Parathyroid adenoma (tissue), 2 donors: ENCODE data around the gene ECD.

Experiments
- H2AFZ ChIP-seq: fragments of 300-600 bp; sonication (generic); one replicate; pipeline ENCODE4 v1.7.0; 2017; ENCODE audit warnings: antibody characterized with exemption, mild to moderate bottlenecking
- H3K27ac ChIP-seq: fragments of 300-600 bp; sonication (generic); one replicate; pipeline ENCODE4 v1.7.0; 2017
- H3K27me3 ChIP-seq: fragments of 300-600 bp; sonication (generic); one replicate; pipeline ENCODE4 v1.7.0; 2017; ENCODE audit warnings: low read length; ENCODE audit not compliant: control insufficient read depth, insufficient read depth
- H3K36me3 ChIP-seq: fragments of 300-600 bp; sonication (generic); one replicate; pipeline ENCODE4 v1.7.0; 2017; ENCODE audit warnings: low read length; ENCODE audit not compliant: control insufficient read depth, insufficient read depth
- H3K4me1 ChIP-seq: fragments of 300-600 bp; sonication (generic); one replicate; pipeline ENCODE4 v1.7.0; 2017; ENCODE audit warnings: control low read depth
- H3K4me2 ChIP-seq: fragments of 300-600 bp; sonication (generic); one replicate; pipeline ENCODE4 v1.7.0; 2017; ENCODE audit warnings: low read length
- H3K4me3 ChIP-seq: fragments of 300-600 bp; sonication (generic); one replicate; pipeline ENCODE4 v1.7.0; 2017; ENCODE audit warnings: low read depth, low read length
- H3K79me2 ChIP-seq: fragments of 300-600 bp; sonication (generic); one replicate; pipeline ENCODE4 v1.7.0; 2017; ENCODE audit warnings: control low read depth
- H3K9ac ChIP-seq: fragments of 300-600 bp; sonication (generic); one replicate; pipeline ENCODE4 v1.7.0; 2017; ENCODE audit warnings: mild to moderate bottlenecking
- H3K9me3 ChIP-seq: fragments of 300-600 bp; sonication (generic); one replicate; pipeline ENCODE4 v1.7.0; 2017; ENCODE audit warnings: low read length; ENCODE audit not compliant: control insufficient read depth
- CTCF ChIP-seq: fragments of 300-600 bp; sonication (generic); IDR thresholded peaks from one replicate; pipeline ENCODE4 v1.7.0; 2017; ENCODE audit warnings: antibody characterized with exemption, mild to moderate bottlenecking
- donor health status: primary hyperparathyroidism.

The ECD gene

GRCh38 chr10:73209705-73210104 lies 41.9 kb upstream of the ECD start:
- no peak overlapping the region for H3K27ac ChIP-seq
- TF ChIP-seq CTCF: no peak

DNA sequence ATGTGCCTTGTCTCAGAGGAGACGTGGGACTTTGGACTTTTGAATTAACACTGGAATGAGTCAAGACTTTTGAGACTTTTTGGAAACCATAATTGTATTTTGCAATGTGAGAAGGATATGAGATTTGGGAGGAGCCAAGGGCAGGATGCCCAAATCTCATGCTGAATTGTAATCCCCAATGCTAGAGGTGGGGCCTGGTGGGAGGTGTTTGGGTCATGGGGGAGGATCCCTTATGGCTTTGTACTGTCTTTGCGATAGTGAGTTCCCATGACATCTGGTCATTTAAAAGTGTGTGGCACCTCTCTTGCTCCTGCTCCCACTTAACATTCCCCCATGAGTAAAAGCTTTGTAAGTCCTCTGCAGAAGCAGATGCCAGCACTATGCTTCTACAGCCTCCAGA lies 40.1 kb upstream of the ECD start:
- H3K4me3 ChIP-seq: no peak overlapping the region

More at GRCh38 chr10:73209705-73210104, 41.9 kb upstream of the ECD start:
- no peaks in the 10 kb centered on the region for H3K36me3 ChIP-seq
- H3K4me3 ChIP-seq: no peak overlapping the region
- H3K9me3 ChIP-seq: no peaks in the 10 kb centered on the region
- H3K4me1 ChIP-seq: no peaks in the 10 kb centered on the region
- no peak overlapping the region for H3K4me2 ChIP-seq
- H3K27me3 ChIP-seq: no peaks in the 10 kb centered on the region
- no peaks in the 10 kb centered on the region for H3K79me2 ChIP-seq
- H2AFZ ChIP-seq: no peak overlapping the region
- H3K9ac ChIP-seq: no peak overlapping the region

DNA sequence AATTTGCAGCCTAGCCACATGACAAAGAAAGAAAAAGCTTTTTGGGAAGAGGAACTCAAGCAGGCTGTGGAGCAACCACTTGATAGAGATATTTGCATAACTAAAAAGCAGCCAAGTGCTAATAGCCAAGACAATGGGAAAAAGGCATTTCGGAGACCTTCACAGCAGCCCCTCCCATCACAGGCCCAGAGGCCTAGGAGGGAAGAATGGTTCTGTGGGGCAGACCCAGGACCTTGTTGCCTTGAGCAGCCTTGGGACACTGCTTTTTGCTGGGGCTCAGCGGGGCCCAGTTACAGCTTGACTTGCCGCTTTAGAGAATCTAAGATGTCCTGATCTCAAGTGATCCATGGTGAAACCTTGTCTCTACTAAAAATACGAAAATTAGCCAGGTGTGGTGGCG lies 38.6 kb upstream of the ECD start:
- no peaks in the 10 kb centered on the region for H3K36me3 ChIP-seq
- H3K4me3 ChIP-seq: no peak overlapping the region
- H3K27ac ChIP-seq: no peak overlapping the region
- TF ChIP-seq CTCF: no peak
- H3K27me3 ChIP-seq: no peaks in the 10 kb centered on the region
- no peak overlapping the region for H2AFZ ChIP-seq
- H3K4me2 ChIP-seq: no peak overlapping the region
- H3K9me3 ChIP-seq: no peaks in the 10 kb centered on the region
- no peaks in the 10 kb centered on the region for H3K4me1 ChIP-seq
- H3K79me2 ChIP-seq: no peaks in the 10 kb centered on the region
- no peak overlapping the region for H3K9ac ChIP-seq

More for the DNA sequence above, 40.1 kb upstream of the ECD start:
- Histone ChIP-seq H3K9ac (no peak overlapping the region), H3K79me2 (no peaks in the 10 kb centered on the region), H2AFZ (no peak overlapping the region), H3K4me1 (no peaks in the 10 kb centered on the region), H3K27me3 (no peaks in the 10 kb centered on the region), H3K9me3 (no peaks in the 10 kb centered on the region), H3K4me2 (no peak overlapping the region), H3K27ac (no peak overlapping the region), H3K36me3 (no peaks in the 10 kb centered on the region)
- no peak for TF ChIP-seq CTCF

DNA sequence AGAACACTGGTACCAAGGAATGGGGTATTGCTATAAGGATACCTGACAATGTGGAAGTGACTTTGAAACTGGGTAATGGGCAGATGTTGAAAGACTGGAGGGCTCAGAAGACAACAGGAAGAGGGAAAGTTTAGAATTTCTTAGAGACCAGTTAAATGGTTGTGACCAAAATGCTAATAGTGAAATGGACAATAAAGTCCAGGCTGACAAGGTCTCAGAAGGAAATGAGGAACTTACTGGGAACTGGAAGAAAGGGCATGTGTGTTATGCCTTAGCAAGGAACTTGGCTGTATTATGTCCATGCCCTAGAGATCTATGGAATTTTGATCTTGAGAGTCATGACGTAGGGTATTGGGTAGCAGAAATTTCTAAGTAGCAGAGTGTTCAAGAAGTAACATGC lies 38.1 kb upstream of the ECD start:
- no peaks in the 10 kb centered on the region for H3K4me1 ChIP-seq
- H3K79me2 ChIP-seq: no peaks in the 10 kb centered on the region
- no peaks in the 10 kb centered on the region for H3K9me3 ChIP-seq
- no peak overlapping the region for H3K4me3 ChIP-seq
- H3K4me2 ChIP-seq: no peak overlapping the region
- no peak overlapping the region for H2AFZ ChIP-seq
- no peaks in the 10 kb centered on the region for H3K36me3 ChIP-seq
- no peak overlapping the region for H3K27ac ChIP-seq
- TF ChIP-seq CTCF: no peak
- no peaks in the 10 kb centered on the region for H3K27me3 ChIP-seq
- H3K9ac ChIP-seq: no peak overlapping the region

GRCh38 chr10:73205081-73205480 lies 37.3 kb upstream of the ECD start:
- Histone ChIP-seq H3K27me3 (no peaks in the 10 kb centered on the region), H2AFZ (no peak overlapping the region), H3K4me1 (no peaks in the 10 kb centered on the region), H3K4me2 (no peak overlapping the region), H3K4me3 (no peak overlapping the region), H3K79me2 (no peaks in the 10 kb centered on the region), H3K27ac (no peak overlapping the region), H3K9me3 (no peaks in the 10 kb centered on the region), H3K9ac (no peak overlapping the region), H3K36me3 (no peaks in the 10 kb centered on the region)
- TF ChIP-seq CTCF: no peak
